Lower lobe of right lung (tissue), 2 donors: ENCODE data around the gene NUP98. TPM values are rescaled to one million over a fixed set of nuclear protein-coding genes. Genes with fewer than 3 reads are reported as not detected.

Experiments used
- ATAC-seq, 2 donors: fragments of 200-7000 bp; cut with Tn5 transposase; one replicate each; pipeline ENCODE4 v1.9.1; 2020 to 2022; ENCODE audit warnings: mild to moderate bottlenecking in 2 of 2, moderate library complexity in 2 of 2
- DNase-seq: peaks from one replicate; pipeline ENCODE4 v3.0.0-alpha.2; 2020
- H3K27ac ChIP-seq: fragments of 200-600 bp; one replicate; pipeline ENCODE4 v1.8.0; 2022
- H3K27me3 ChIP-seq: fragments of 200-600 bp; one replicate; pipeline ENCODE4 v1.8.0; 2022; ENCODE audit warnings: low read depth
- H3K36me3 ChIP-seq: fragments of 200-600 bp; one replicate; pipeline ENCODE4 v1.8.0; 2022; ENCODE audit warnings: mild to moderate bottlenecking
- H3K4me1 ChIP-seq: fragments of 200-600 bp; one replicate; pipeline ENCODE4 v1.8.0; 2022
- H3K4me3 ChIP-seq: fragments of 200-600 bp; one replicate; pipeline ENCODE4 v1.8.0; 2022; ENCODE audit warnings: mild to moderate bottlenecking
- H3K9me3 ChIP-seq: fragments of 200-600 bp; one replicate; pipeline ENCODE4 v1.8.0; 2022
- CTCF ChIP-seq: fragments of 200-600 bp; IDR thresholded peaks from one replicate; pipeline ENCODE4 v1.8.0; 2022; ENCODE audit warnings: antibody characterized with exemption, mild to moderate bottlenecking
- intact Hi-C: fragments of 100-400 bp; cut with DNase I; formaldehyde crosslinking; loops from one replicate; pipeline ENCODE4 v1.11.0; 2022
- total RNA-seq: library from RNA; stranded (reverse); fragmentation: NEBNext Ultra II Directional; extraction: Animal tissue kit (Norgen Biotek cat#: 25700); gene quantifications from one replicate; pipeline ENCODE4 v1.2.1, GENCODE V29; 2021
- donor health status: DM: no; HTN: yes; CAD: no; lungs with severe emphysema.

Gene NUP98
- total RNA-seq, 1 donor from 2014 or later: 62.3 TPM

DNA sequence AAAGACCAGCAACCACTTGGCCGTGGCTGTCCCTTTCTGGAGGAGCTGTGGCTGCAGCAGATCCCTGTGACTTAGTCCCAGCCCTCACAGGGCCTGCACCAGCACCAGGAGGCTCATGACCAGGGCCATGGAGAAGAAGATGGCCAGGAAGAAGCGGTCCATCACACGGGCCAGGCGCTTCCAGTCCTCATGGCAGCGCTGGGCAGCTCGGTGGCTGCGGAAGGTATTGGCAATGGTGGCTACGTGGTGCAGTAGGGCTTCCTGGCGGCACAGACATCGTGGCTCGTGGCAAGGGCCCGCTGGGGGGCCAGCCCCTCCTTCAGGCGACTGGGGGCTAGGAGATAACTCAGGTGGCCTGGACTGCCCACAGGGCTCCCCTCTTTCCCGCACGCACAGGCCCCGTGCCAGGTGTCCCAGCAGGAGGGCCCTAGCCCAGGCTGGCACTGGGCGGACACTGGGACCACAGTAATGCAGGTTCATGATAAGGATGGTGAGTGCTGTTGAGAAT is 131.3 kb downstream of the NUP98 start:
- DNase-seq: no peak
- Histone ChIP-seq H3K27ac (no peak overlapping the region), H3K36me3 (peaks cover 56% of the 10 kb centered on the region), H3K4me3 (no peak overlapping the region), H3K9me3 (no peaks in the 10 kb centered on the region), H3K27me3 (no peaks in the 10 kb centered on the region), H3K4me1 (no peaks in the 10 kb centered on the region)
- TF ChIP-seq CTCF: no peak
- no peak for ATAC-seq
- intact Hi-C loops: no loop called here

GRCh38 chr11:3665336-3666022 is 131.9 kb downstream of the NUP98 start:
- H3K36me3 ChIP-seq: peaks cover 51% of the 10 kb centered on the region

DNA sequence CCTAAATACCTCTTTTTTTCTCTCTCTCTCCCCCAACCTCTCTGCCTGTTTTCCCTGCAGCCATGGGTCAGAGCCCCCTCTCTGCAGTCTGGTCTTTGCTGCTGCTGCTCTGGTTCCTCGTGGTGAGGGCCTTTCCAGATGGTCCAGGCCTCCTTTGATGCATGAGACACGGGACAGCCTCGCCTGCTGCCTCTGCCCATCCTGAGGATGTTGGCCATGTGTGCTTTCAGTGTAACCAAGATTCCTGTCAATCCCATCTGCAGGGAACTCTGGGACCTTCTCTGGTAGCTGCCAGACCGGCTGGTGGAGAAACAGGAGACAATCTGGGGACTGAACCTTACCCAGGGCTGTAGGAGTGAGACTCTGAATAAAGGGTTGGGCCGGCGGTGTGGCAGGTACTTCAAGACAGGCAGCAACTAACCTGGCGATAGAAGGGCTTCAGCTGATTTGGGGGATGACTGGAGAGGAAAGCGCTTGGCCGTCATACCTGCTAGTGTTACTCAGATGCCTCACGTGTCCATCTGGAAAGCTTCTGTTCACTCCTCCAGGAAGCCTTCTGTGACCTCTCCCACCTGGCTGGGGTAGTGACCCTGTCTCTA is 133.2 kb downstream of the NUP98 start:
- TF ChIP-seq CTCF: no peak
- Histone ChIP-seq H3K36me3 (peaks cover 40% of the 10 kb centered on the region), H3K4me3 (no peak overlapping the region), H3K9me3 (no peaks in the 10 kb centered on the region), H3K27ac (no peak overlapping the region), H3K27me3 (no peaks in the 10 kb centered on the region), H3K4me1 (no peaks in the 10 kb centered on the region)
- ATAC-seq (no peak), DNase-seq (no peak)
- intact Hi-C loops: no loop called here

More at GRCh38 chr11:3665336-3666022, 131.9 kb downstream of the NUP98 start:
- no peak for TF ChIP-seq CTCF
- intact Hi-C loops: no loop called here
- Histone ChIP-seq H3K27ac (no peak overlapping the region), H3K27me3 (no peaks in the 10 kb centered on the region), H3K4me3 (no peak overlapping the region), H3K4me1 (no peaks in the 10 kb centered on the region), H3K9me3 (no peaks in the 10 kb centered on the region)
- DNase-seq: no peak
- ATAC-seq: peak in 1 of 2 donors; percentile 6

DNA sequence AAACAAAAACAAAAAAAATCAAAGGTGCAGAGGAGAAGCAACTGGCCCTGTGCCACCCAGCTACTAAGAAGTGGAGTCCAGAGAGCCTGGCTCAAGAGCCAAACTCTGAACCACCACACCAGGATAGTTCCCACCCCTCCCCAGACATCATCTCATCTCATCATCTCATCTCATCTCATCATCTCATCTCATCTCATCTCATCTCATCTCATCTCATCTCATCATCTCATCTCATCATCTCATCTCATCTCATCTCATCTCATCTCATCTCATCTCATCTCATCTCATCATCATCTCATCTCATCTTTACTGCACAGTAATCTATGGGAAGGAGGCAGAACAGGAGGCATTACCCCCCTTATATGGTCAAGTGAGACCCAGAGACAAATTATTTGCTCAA is 134.5 kb downstream of the NUP98 start:
- Histone ChIP-seq H3K4me1 (no peaks in the 10 kb centered on the region), H3K9me3 (no peaks in the 10 kb centered on the region), H3K36me3 (peaks cover 33% of the 10 kb centered on the region), H3K27ac (no peak overlapping the region), H3K27me3 (no peaks in the 10 kb centered on the region), H3K4me3 (no peak overlapping the region)
- no peak for DNase-seq
- TF ChIP-seq CTCF: no peak
- no peak for ATAC-seq
- intact Hi-C loops: no loop called here

GRCh38 chr11:3660960-3661359 is 136.4 kb downstream of the NUP98 start:
- Histone ChIP-seq H3K27me3 (no peaks in the 10 kb centered on the region), H3K9me3 (no peaks in the 10 kb centered on the region), H3K4me3 (no peak overlapping the region), H3K27ac (no peak overlapping the region), H3K36me3 (peaks cover 15% of the 10 kb centered on the region), H3K4me1 (no peaks in the 10 kb centered on the region)
- no peak for DNase-seq
- TF ChIP-seq CTCF: no peak
- intact Hi-C loops: no loop called here
- no peak for ATAC-seq
